ENCODE data around the gene TTBK2. TPM values are rescaled to one million over a fixed set of nuclear protein-coding genes. Genes with fewer than 3 reads are reported as not detected.

TTBK2 gene
- total RNA-seq, 1 donor = 15.2 TPM

- Histone ChIP-seq H2AFZ (ENCODE audit: low read length) (no peak overlapping the region), H3K4me3 (ENCODE audit: insufficient read depth, low read length) (no peak overlapping the region), H3K79me2 (ENCODE audit: insufficient read depth, low read length) (no peaks in the 10 kb centered on the region), H3K4me2 (ENCODE audit: insufficient read depth, low read length) (no peak overlapping the region), H3K9me3 (ENCODE audit: low read depth, low read length) (no peaks in the 10 kb centered on the region), H3K27me3 (ENCODE audit: insufficient read depth, low read length) (no peaks in the 10 kb centered on the region), H3K4me1 (ENCODE audit: insufficient read depth, low read length) (no peaks in the 10 kb centered on the region), H4K20me1 (ENCODE audit: insufficient read depth, low read length) (no peaks in the 10 kb centered on the region), H3K27ac (ENCODE audit: low read depth, low read length) (no peak overlapping the region), H3K36me3 (ENCODE audit: insufficient read depth, low read length) (no peaks in the 10 kb centered on the region)
- TF ChIP-seq CTCF (IDR thresholded peaks at IDR 0.05; ENCODE audit: extremely low read depth, low read depth, low read length) = no peak
- DNase-seq (ENCODE audit: insufficient read length, low spot score, missing footprints) = no peak
These were observed 226.6 kb downstream of the TTBK2 start for GRCh38 chr15:42693942-42694341.

- H3K27me3 ChIP-seq (ENCODE audit: insufficient read depth, low read length) = no peaks in the 10 kb centered on the region
- no peaks in the 10 kb centered on the region for H3K36me3 ChIP-seq (ENCODE audit: insufficient read depth, low read length)
- no peaks in the 10 kb centered on the region for H3K79me2 ChIP-seq (ENCODE audit: insufficient read depth, low read length)
- H3K4me3 ChIP-seq (ENCODE audit: insufficient read depth, low read length) = no peak overlapping the region
- no peak overlapping the region for H3K4me2 ChIP-seq (ENCODE audit: insufficient read depth, low read length)
- H3K4me1 ChIP-seq (ENCODE audit: insufficient read depth, low read length) = no peaks in the 10 kb centered on the region
- no peaks in the 10 kb centered on the region for H4K20me1 ChIP-seq (ENCODE audit: insufficient read depth, low read length)
- no peak overlapping the region for H3K27ac ChIP-seq (ENCODE audit: low read depth, low read length)
- H2AFZ ChIP-seq (ENCODE audit: low read length) = no peak overlapping the region
- DNase-seq (ENCODE audit: insufficient read length, low spot score, missing footprints) = no peak
- no peak for TF ChIP-seq CTCF (IDR thresholded peaks at IDR 0.05; ENCODE audit: extremely low read depth, low read depth, low read length)
- H3K9me3 ChIP-seq (ENCODE audit: low read depth, low read length) = no peaks in the 10 kb centered on the region
These were observed 227.1 kb downstream of the TTBK2 start for GRCh38 chr15:42693496-42693895.

GRCh38 chr15:42692997-42693396 lies 227.6 kb downstream of the TTBK2 start:
- no peaks in the 10 kb centered on the region for H3K4me1 ChIP-seq (ENCODE audit: insufficient read depth, low read length)
- H3K4me2 ChIP-seq (ENCODE audit: insufficient read depth, low read length) = no peak overlapping the region
- H4K20me1 ChIP-seq (ENCODE audit: insufficient read depth, low read length) = no peaks in the 10 kb centered on the region
- H3K79me2 ChIP-seq (ENCODE audit: insufficient read depth, low read length) = no peaks in the 10 kb centered on the region
- no peaks in the 10 kb centered on the region for H3K27me3 ChIP-seq (ENCODE audit: insufficient read depth, low read length)
- no peak for DNase-seq (ENCODE audit: insufficient read length, low spot score, missing footprints)
- H3K4me3 ChIP-seq (ENCODE audit: insufficient read depth, low read length) = no peak overlapping the region
- no peak overlapping the region for H2AFZ ChIP-seq (ENCODE audit: low read length)
- no peak overlapping the region for H3K27ac ChIP-seq (ENCODE audit: low read depth, low read length)
- no peaks in the 10 kb centered on the region for H3K9me3 ChIP-seq (ENCODE audit: low read depth, low read length)
- no peaks in the 10 kb centered on the region for H3K36me3 ChIP-seq (ENCODE audit: insufficient read depth, low read length)
- no peak for TF ChIP-seq CTCF (IDR thresholded peaks at IDR 0.05; ENCODE audit: extremely low read depth, low read depth, low read length)

- TF ChIP-seq CTCF (IDR thresholded peaks at IDR 0.05; ENCODE audit: extremely low read depth, low read depth, low read length) = no peak
- no peaks in the 10 kb centered on the region for H3K9me3 ChIP-seq (ENCODE audit: low read depth, low read length)
- H3K27ac ChIP-seq (ENCODE audit: low read depth, low read length) = no peak overlapping the region
- H3K4me2 ChIP-seq (ENCODE audit: insufficient read depth, low read length) = no peak overlapping the region
- no peaks in the 10 kb centered on the region for H3K4me1 ChIP-seq (ENCODE audit: insufficient read depth, low read length)
- no peaks in the 10 kb centered on the region for H3K36me3 ChIP-seq (ENCODE audit: insufficient read depth, low read length)
- no peak overlapping the region for H3K4me3 ChIP-seq (ENCODE audit: insufficient read depth, low read length)
- H3K79me2 ChIP-seq (ENCODE audit: insufficient read depth, low read length) = no peaks in the 10 kb centered on the region
- no peaks in the 10 kb centered on the region for H3K27me3 ChIP-seq (ENCODE audit: insufficient read depth, low read length)
- DNase-seq (ENCODE audit: insufficient read length, low spot score, missing footprints) = no peak
- no peak overlapping the region for H2AFZ ChIP-seq (ENCODE audit: low read length)
- no peaks in the 10 kb centered on the region for H4K20me1 ChIP-seq (ENCODE audit: insufficient read depth, low read length)
These were observed 228.0 kb downstream of the TTBK2 start for GRCh38 chr15:42692536-42692935.

Measured in osteoblast (primary cell).